Hepatocyte (in vitro differentiated cells): ENCODE data around the gene GLIPR1.

ENCODE experiments used
- CTCF ChIP-seq: fragments of 200-600 bp; sonication (generic); IDR thresholded peaks from 2 replicates; pipeline ENCODE4 v1.5.1; 2016; ENCODE audit warnings: antibody characterized with exemption, mild to moderate bottlenecking; ENCODE audit not compliant: poor library complexity
- EZH2 ChIP-seq: fragments of 200-600 bp; sonication (generic); IDR thresholded peaks from 2 replicates; pipeline ENCODE4 v1.6.1; 2016; ENCODE audit warnings: antibody characterized with exemption, mild to moderate bottlenecking, borderline replicate concordance

- no peak for TF ChIP-seq CTCF
- no peak for TF ChIP-seq EZH2
Observed at GRCh38 chr12:75549989-75550388, 69.4 kb downstream of the GLIPR1 start.
